Measurements from ENCODE around the gene ZNF276. TPM values are rescaled to one million over a fixed set of nuclear protein-coding genes. Genes with fewer than 3 reads are reported as not detected.

ZNF276 gene
- polyA plus RNA-seq, 3 donors: 2.2 to 54.5 (median 3.2) TPM

DNA sequence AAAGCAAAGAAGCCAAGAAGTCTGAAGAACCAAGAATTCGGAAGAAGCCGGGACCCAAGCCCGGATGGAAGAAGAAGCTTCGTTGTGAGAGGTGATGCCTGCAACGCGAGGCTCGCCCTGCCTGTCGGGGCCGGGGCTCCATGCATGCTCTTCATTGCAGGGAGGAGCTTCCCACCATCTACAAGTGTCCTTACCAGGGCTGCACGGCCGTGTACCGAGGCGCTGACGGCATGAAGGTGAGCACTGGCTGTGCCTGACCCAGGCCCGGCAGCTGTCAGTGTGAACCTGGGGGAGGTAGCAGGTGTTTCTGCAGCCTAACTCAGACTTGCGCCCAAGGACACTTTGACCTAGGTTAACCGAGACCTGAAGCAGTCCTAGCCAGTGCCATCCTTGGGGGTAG, 12.0 kb downstream of the ZNF276 start:
- Histone ChIP-seq H3K79me2 (ENCODE audit: insufficient read depth, low read length) (peaks cover 44% of the 10 kb centered on the region), H3K4me3 (replicated peaks in 1 of 3; ENCODE audit: low read depth in 2 of 3, low read length in 3 of 3) (no peak overlapping the region), H4K20me1 (ENCODE audit: insufficient read depth, low read length) (peaks cover 99% of the 10 kb centered on the region), H3K36me3 (replicated peaks in 1 of 2; ENCODE audit: control insufficient read depth in 1 of 2, insufficient read depth in 2 of 2, low read length in 2 of 2) (peaks cover 95 to 99% of the 10 kb centered on the region in 2 donors), H3K27me3 (ENCODE audit: control insufficient read depth in 2 of 2, insufficient read depth in 2 of 2, low read length in 2 of 2) (no peaks in the 10 kb centered on the region), H3K27ac (ENCODE audit: low read depth in 1 of 2, low read length in 2 of 2) (peak overlapping the region in 1 of 2 donors; percentile 45), H3K9ac (ENCODE audit: insufficient read depth, low read length, poor library complexity, severe bottlenecking) (no peak overlapping the region), H2AFZ (ENCODE audit: insufficient read depth, low read depth, low read length, poor library complexity, severe bottlenecking) (no peak overlapping the region), H3K9me3 (replicated peaks in 1 of 2; ENCODE audit: control insufficient read depth in 1 of 2, insufficient read depth in 1 of 2, low read length in 2 of 2) (no peaks in the 10 kb centered on the region), H3K4me2 (replicated peaks; ENCODE audit: extremely low read depth, low read length, poor library complexity, severe bottlenecking) (no peak overlapping the region), H3K4me1 (ENCODE audit: control insufficient read depth in 1 of 2, insufficient read depth in 2 of 2, low read length in 2 of 2) (no peaks in the 10 kb centered on the region)
- Mint-ChIP-seq H3K27me3 (ENCODE audit: low read depth in 3 of 3) (peaks cover 0 to 4% (median 1%) of the 10 kb centered on the region in 3 donors), H3K9me3 (peaks cover 0 to 2% (median 0%) of the 10 kb centered on the region in 7 donors), H3K27ac (peak overlapping the region in 4 of 7 donors; percentile 14 to 70 (median 30)), H3K36me3 (peaks cover 83 to 99% of the 10 kb centered on the region in 2 donors), H3K4me3 (no peak overlapping the region), H3K4me1 (peaks cover 2% of the 10 kb centered on the region)
- WGBS (ENCODE audit: insufficient coverage): 87% methylated on average over 11 of the region's 17 CpGs
- TF ChIP-seq, protein P1, sequence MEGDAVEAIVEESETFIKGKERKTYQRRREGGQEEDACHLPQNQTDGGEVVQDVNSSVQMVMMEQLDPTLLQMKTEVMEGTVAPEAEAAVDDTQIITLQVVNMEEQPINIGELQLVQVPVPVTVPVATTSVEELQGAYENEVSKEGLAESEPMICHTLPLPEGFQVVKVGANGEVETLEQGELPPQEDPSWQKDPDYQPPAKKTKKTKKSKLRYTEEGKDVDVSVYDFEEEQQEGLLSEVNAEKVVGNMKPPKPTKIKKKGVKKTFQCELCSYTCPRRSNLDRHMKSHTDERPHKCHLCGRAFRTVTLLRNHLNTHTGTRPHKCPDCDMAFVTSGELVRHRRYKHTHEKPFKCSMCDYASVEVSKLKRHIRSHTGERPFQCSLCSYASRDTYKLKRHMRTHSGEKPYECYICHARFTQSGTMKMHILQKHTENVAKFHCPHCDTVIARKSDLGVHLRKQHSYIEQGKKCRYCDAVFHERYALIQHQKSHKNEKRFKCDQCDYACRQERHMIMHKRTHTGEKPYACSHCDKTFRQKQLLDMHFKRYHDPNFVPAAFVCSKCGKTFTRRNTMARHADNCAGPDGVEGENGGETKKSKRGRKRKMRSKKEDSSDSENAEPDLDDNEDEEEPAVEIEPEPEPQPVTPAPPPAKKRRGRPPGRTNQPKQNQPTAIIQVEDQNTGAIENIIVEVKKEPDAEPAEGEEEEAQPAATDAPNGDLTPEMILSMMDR (IDR thresholded peaks at IDR 0.05): no peak
- DNase-seq: no peak
- intact Hi-C loops (cut with micrococcal nuclease): no loop called here

DNA sequence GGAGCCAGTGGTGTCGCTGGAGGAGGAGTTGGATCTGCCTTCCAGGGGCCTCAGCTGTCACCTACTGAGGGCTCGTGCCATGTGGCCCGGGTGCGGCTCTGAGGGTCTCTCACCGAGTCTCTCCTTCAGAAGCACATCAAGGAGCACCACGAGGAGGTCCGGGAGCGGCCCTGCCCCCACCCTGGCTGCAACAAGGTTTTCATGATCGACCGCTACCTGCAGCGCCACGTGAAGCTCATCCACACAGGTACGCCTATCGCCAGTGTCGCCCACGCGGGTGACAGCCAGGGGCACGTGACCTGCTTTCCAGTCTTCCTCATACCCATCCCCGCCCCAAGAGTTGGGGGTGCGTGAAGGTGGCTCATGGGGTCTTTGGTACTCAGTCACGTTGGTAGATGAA, 12.5 kb downstream of the ZNF276 start:
- TF ChIP-seq, protein P1 (IDR thresholded peaks at IDR 0.05): no peak
- H3K27me3 ChIP-seq (ENCODE audit: control insufficient read depth in 2 of 2, insufficient read depth in 2 of 2, low read length in 2 of 2): no peaks in the 10 kb centered on the region
- no peak overlapping the region for H3K4me3 Mint-ChIP-seq
- H3K4me1 Mint-ChIP-seq: peaks cover 2% of the 10 kb centered on the region
- no peak overlapping the region for H3K4me2 ChIP-seq (replicated peaks; ENCODE audit: extremely low read depth, low read length, poor library complexity, severe bottlenecking)
- no peak for DNase-seq
- H2AFZ ChIP-seq (ENCODE audit: insufficient read depth, low read depth, low read length, poor library complexity, severe bottlenecking): no peak overlapping the region
- 100% methylated on average over 10 of the region's 21 CpGs for WGBS (ENCODE audit: insufficient coverage)
- intact Hi-C loops (cut with micrococcal nuclease): no loop called here
- H3K9me3 ChIP-seq (replicated peaks in 1 of 2; ENCODE audit: control insufficient read depth in 1 of 2, insufficient read depth in 1 of 2, low read length in 2 of 2): no peaks in the 10 kb centered on the region
- H3K9ac ChIP-seq (ENCODE audit: insufficient read depth, low read length, poor library complexity, severe bottlenecking): no peak overlapping the region
- H4K20me1 ChIP-seq (ENCODE audit: insufficient read depth, low read length): peaks cover 100% of the 10 kb centered on the region
- H3K9me3 Mint-ChIP-seq: peaks cover 0 to 2% (median 0%) of the 10 kb centered on the region in 7 donors
- peaks cover 44% of the 10 kb centered on the region for H3K79me2 ChIP-seq (ENCODE audit: insufficient read depth, low read length)
- no peak overlapping the region for H3K27ac ChIP-seq (ENCODE audit: low read depth in 1 of 2, low read length in 2 of 2)
- H3K4me1 ChIP-seq (ENCODE audit: control insufficient read depth in 1 of 2, insufficient read depth in 2 of 2, low read length in 2 of 2): no peaks in the 10 kb centered on the region
- peaks cover 97 to 100% of the 10 kb centered on the region in 2 donors for H3K36me3 ChIP-seq (replicated peaks in 1 of 2; ENCODE audit: control insufficient read depth in 1 of 2, insufficient read depth in 2 of 2, low read length in 2 of 2)
- peak overlapping the region in 2 of 7 donors; percentile 41 to 54 for H3K27ac Mint-ChIP-seq
- no peak overlapping the region for H3K4me3 ChIP-seq (replicated peaks in 1 of 3; ENCODE audit: low read depth in 2 of 3, low read length in 3 of 3)
- peaks cover 86 to 99% of the 10 kb centered on the region in 2 donors for H3K36me3 Mint-ChIP-seq
- H3K27me3 Mint-ChIP-seq (ENCODE audit: low read depth in 3 of 3): peaks cover 0 to 4% (median 1%) of the 10 kb centered on the region in 3 donors

All from CD14-positive monocyte (primary cell).